ENCODE data around the gene EHD3.

Gene EHD3

GRCh38 chr2:31269087-31269486 lies 35.1 kb downstream of the EHD3 start:
- DNase-seq (ENCODE audit: low read depth, low spot score): no peak
- ChIA-PET POLR2A (no interaction called here), CTCF (interaction anchor here (1.1 to 1.9 kb wide), 7 partner anchors 12 to 559 kb away, joined by 3 to 5 read pairs (median 3); partner anchors contain the start of gene EHD3)
- no peak for TF ChIP-seq CTCF (IDR thresholded peaks at IDR 0.05; ENCODE audit: insufficient read depth, low read length, missing control alignments)
- no peak overlapping the region for H3K4me3 ChIP-seq (ENCODE audit: low read depth, low read length)

- no peak overlapping the region for H3K4me3 ChIP-seq (ENCODE audit: low read depth, low read length)
- no peak for TF ChIP-seq CTCF (IDR thresholded peaks at IDR 0.05; ENCODE audit: insufficient read depth, low read length, missing control alignments)
- ChIA-PET POLR2A (interaction anchor here (0.8 kb wide), 1 partner anchor 9 kb away, joined by 3 read pairs; no protein-coding TSS in a partner anchor), CTCF (interaction anchor here (1.5 to 1.9 kb wide), 4 partner anchors 16 to 557 kb away, joined by 3 to 5 read pairs (median 4); partner anchors contain the start of gene EHD3)
- no peak for DNase-seq (ENCODE audit: low read depth, low spot score)
Measured at GRCh38 chr2:31270131-31270530, 36.2 kb downstream of the EHD3 start.

- H3K4me3 ChIP-seq (ENCODE audit: low read depth, low read length): no peak overlapping the region
- no peak for TF ChIP-seq CTCF (IDR thresholded peaks at IDR 0.05; ENCODE audit: insufficient read depth, low read length, missing control alignments)
- CTCF ChIA-PET: interaction anchor here (1.6 to 1.9 kb wide), 3 partner anchors 17 to 164 kb away, joined by 4 to 5 read pairs (median 4); partner anchors contain the start of gene EHD3
- no peak for DNase-seq (ENCODE audit: low read depth, low spot score)
- POLR2A ChIA-PET: no interaction called here
Measured at GRCh38 chr2:31270822-31271231, 36.9 kb downstream of the EHD3 start.

- H3K4me3 ChIP-seq (ENCODE audit: low read depth, low read length): no peak overlapping the region
- ChIA-PET CTCF (no interaction called here), POLR2A (interaction anchor here (0.6 to 1.3 kb wide), 4 partner anchors 24 to 77 kb away, joined by 3 to 4 read pairs (median 3); no protein-coding TSS in a partner anchor)
- no peak for TF ChIP-seq CTCF (IDR thresholded peaks at IDR 0.05; ENCODE audit: insufficient read depth, low read length, missing control alignments)
- DNase-seq (ENCODE audit: low read depth, low spot score): no peak
Measured at GRCh38 chr2:31271851-31272267, 37.9 kb downstream of the EHD3 start.

GRCh38 chr2:31274401-31275075 lies 40.6 kb downstream of the EHD3 start:
- no peak overlapping the region for H3K4me3 ChIP-seq (ENCODE audit: low read depth, low read length)
- no peak for DNase-seq (ENCODE audit: low read depth, low spot score)
- ChIA-PET POLR2A (no interaction called here), CTCF (interaction anchor here (0.6 to 1.1 kb wide), 4 partner anchors 28 to 249 kb away, joined by 3 to 4 read pairs (median 4); no protein-coding TSS in a partner anchor)
- no peak for TF ChIP-seq CTCF (IDR thresholded peaks at IDR 0.05; ENCODE audit: insufficient read depth, low read length, missing control alignments)

- ChIA-PET CTCF (no interaction called here), POLR2A (no interaction called here)
- DNase-seq (ENCODE audit: low read depth, low spot score): no peak
- no peak overlapping the region for H3K4me3 ChIP-seq (ENCODE audit: low read depth, low read length)
- TF ChIP-seq CTCF (IDR thresholded peaks at IDR 0.05; ENCODE audit: insufficient read depth, low read length, missing control alignments): no peak
Measured at GRCh38 chr2:31275976-31276375, 42.0 kb downstream of the EHD3 start.
